HepG2 (cell line): Measurements from ENCODE around the gene CPNE5. TPM values are rescaled to one million over a fixed set of nuclear protein-coding genes. Genes with fewer than 3 reads are reported as not detected.

Source experiments
- CBX1 ChIP-seq: IDR thresholded peaks from one replicate; pipeline ENCODE4 v1.6.1; 2016; ENCODE audit warnings: antibody characterized with exemption, low read depth
- CEBPB ChIP-seq: IDR thresholded peaks from 2 replicates; pipeline ENCODE4 v1.6.1; 2011; ENCODE audit warnings: low read depth, low read length, improper control_type of control experiment, borderline replicate concordance
- HMG20A ChIP-seq: IDR thresholded peaks from 2 replicates; pipeline ENCODE4 v1.6.1; 2016; ENCODE audit warnings: borderline replicate concordance
- HNF4G ChIP-seq, 2 experiments: sonication (generic) in 1 of 2; formaldehyde crosslinking in 1 of 2; IDR thresholded peaks; 2 replicates each; pipeline versions ENCODE4 v1.4.0 to v1.6.1; 2011 to 2020; ENCODE audit warnings: borderline replicate concordance in 2 of 2, low read depth in 2 of 2, mild to moderate bottlenecking in 2 of 2, low read length in 1 of 2, missing genetic modification reagents in 1 of 2, moderate library complexity in 1 of 2
- HNRNPK ChIP-seq: fragments of 200-400 bp; formaldehyde crosslinking; IDR thresholded peaks from 2 replicates; pipeline ENCODE4 v1.6.1; 2018; ENCODE audit warnings: low read length, low read depth, moderate library complexity, mild to moderate bottlenecking; ENCODE audit not compliant: poor library complexity, severe bottlenecking
- KAT7 ChIP-seq: IDR thresholded peaks from 2 replicates; pipeline ENCODE4 v1.6.1; 2018; ENCODE audit warnings: borderline replicate concordance, missing compliant biosample characterization
- KDM5A ChIP-seq: fragments of 200-600 bp; sonication (generic); IDR thresholded peaks from 2 replicates; pipeline ENCODE4 v1.7.0; 2018; ENCODE audit warnings: antibody characterized with exemption, mild to moderate bottlenecking, low read length, borderline replicate concordance
- NCOR1 ChIP-seq: fragments of 200-600 bp; sonication (generic); IDR thresholded peaks from 2 replicates; pipeline ENCODE4 v1.7.0; 2017; ENCODE audit warnings: antibody characterized with exemption, low read length, borderline replicate concordance
- TGIF2 ChIP-seq: IDR thresholded peaks from 2 replicates; pipeline ENCODE4 v1.6.1; 2016; ENCODE audit warnings: control low read depth, missing compliant biosample characterization
- ZBTB21 ChIP-seq: sonication (generic); formaldehyde crosslinking; IDR thresholded peaks from 2 replicates; pipeline ENCODE4 v1.4.0; 2020; ENCODE audit warnings: missing genetic modification reagents
- ZKSCAN8 ChIP-seq: IDR thresholded peaks from 2 replicates; pipeline ENCODE4 v1.6.1; 2016; ENCODE audit warnings: borderline replicate concordance, missing genetic modification reagents, missing compliant biosample characterization
- ZNF20 ChIP-seq: sonication (generic); formaldehyde crosslinking; IDR thresholded peaks from 2 replicates; pipeline ENCODE4 v1.4.0; 2020; ENCODE audit warnings: mild to moderate bottlenecking, moderate library complexity, missing genetic modification reagents
- ZNF251 ChIP-seq: sonication (generic); formaldehyde crosslinking; IDR thresholded peaks from 2 replicates; pipeline ENCODE4 v1.9.0; 2021; ENCODE audit warnings: mild to moderate bottlenecking, missing genetic modification reagents
- ZNF350 ChIP-seq: sonication (generic); formaldehyde crosslinking; IDR thresholded peaks from 2 replicates; pipeline ENCODE4 v1.4.0; 2020; ENCODE audit warnings: mild to moderate bottlenecking, low read depth, missing genetic modification reagents, borderline replicate concordance
- ZNF432 ChIP-seq: sonication (generic); formaldehyde crosslinking; IDR thresholded peaks from 2 replicates; pipeline ENCODE4 v1.5.0; 2020; ENCODE audit warnings: missing genetic modification reagents, mild to moderate bottlenecking, borderline replicate concordance
- ZNF598 ChIP-seq: sonication (generic); formaldehyde crosslinking; IDR thresholded peaks from 2 replicates; pipeline ENCODE4 v1.5.1; 2020; ENCODE audit warnings: mild to moderate bottlenecking, missing genetic modification reagents, borderline replicate concordance
- ZNF678 ChIP-seq: sonication (generic); formaldehyde crosslinking; IDR thresholded peaks from 2 replicates; pipeline ENCODE4 v1.4.0; 2020; ENCODE audit warnings: mild to moderate bottlenecking, missing genetic modification reagents
- ZNF770 ChIP-seq: sonication (generic); formaldehyde crosslinking; IDR thresholded peaks from 2 replicates; pipeline ENCODE4 v1.5.0; 2020; ENCODE audit warnings: mild to moderate bottlenecking, missing genetic modification reagents
- polyA plus RNA-seq, 8 experiments: library from polyadenylated mRNA; depleted of rRNA in 3 of 8; stranded (reverse) in 7 of 8; unstranded in 1 of 8; fragments of >200 nt; fragmentation: Illumina TruSeq in 4 of 8; extraction: Trizol in 4 of 8; gene quantifications; 2 replicates each; pipeline versions ENCODE4 v1.2.1 to v1.2.3, GENCODE V29; 2011 to 2016; ENCODE audit warnings: low read depth in 4 of 8, missing spikeins in 1 of 8, mixed read lengths in 1 of 8; ENCODE audit not compliant: insufficient read depth in 1 of 8
- total RNA-seq, 5 experiments: library from RNA; depleted of rRNA; stranded (reverse); fragments of >200 nt; fragmentation: Illumina TruSeq; extraction: Trizol; gene quantifications; 2 replicates each; pipeline ENCODE4 v1.2.3, GENCODE V29; 2016; ENCODE audit warnings: low read depth in 1 of 5
- TF ChIP-seq, protein P1 (sequence below): sonication (generic); formaldehyde crosslinking; IDR thresholded peaks from 2 replicates; pipeline ENCODE4 v1.8.1; 2023; ENCODE audit warnings: mild to moderate bottlenecking, moderate library complexity, missing genetic modification reagents
- TF ChIP-seq, protein P2 (sequence below): sonication (generic); formaldehyde crosslinking; IDR thresholded peaks from 2 replicates; pipeline ENCODE4 v1.8.1; 2022; ENCODE audit warnings: mild to moderate bottlenecking, missing genetic modification reagents
- TF ChIP-seq, protein P3 (sequence below): sonication (generic); formaldehyde crosslinking; IDR thresholded peaks from 2 replicates; pipeline ENCODE4 v1.5.0; 2020; ENCODE audit warnings: missing genetic modification reagents

Gene CPNE5
- total and polyA plus RNA-seq, 2 of the 13 experiments (the other 11 are each of a cell fraction or from before 2014, with no cell fraction given): 0.16 TPM; not detected in 1

DNA sequence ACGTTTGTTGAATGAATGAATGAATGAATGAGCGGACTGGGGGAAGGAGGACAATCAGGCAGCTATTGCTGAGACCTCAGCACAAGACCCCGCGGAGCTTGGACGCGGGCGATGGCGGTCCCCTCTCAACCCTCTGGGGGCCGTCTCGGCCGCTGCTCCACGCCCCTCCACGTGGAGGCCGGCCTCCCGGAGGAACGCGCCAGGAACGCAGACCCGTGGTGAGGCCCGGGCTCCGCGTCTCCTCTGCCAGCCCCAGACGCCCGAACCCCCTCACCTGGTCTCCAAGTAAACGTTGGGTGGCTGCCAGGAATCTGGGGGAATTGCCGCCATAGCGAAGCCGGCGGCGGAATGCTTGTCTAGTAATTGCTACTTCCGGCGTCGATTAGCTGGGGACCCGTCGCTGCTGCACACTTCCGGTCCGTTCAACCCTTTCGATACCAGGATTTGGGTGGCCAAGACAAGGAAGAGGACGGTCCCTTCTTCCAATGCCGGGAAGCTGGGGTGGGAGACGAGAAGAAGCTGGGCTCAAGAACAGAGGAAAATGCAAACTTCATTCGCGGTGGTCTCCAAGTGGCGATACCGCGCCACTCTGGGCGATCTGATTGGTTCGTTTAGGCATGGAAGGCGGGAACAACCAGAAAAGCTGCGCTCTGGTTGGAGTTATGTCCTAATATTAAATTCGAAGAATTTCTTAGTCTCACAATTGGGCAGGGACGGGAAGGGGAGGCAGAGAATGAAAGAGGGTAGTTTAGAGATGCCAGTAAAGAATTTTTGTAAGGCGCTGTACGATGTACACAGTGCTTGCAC lies 35.4 kb upstream of the CPNE5 start, which contains the start of gene PPIL1 (continued):
- TF ChIP-seq TGIF2 (CRISPR knock-in tag) (peak; percentile 78), ZNF678 (CRISPR knock-in tag) (no peak; the same call in 1 of the 2 replicates), ZNF598 (CRISPR knock-in tag) (peak; percentile 99), CBX1 (peak; percentile 73), HMG20A (CRISPR knock-in tag) (no peak), ZNF251 (CRISPR knock-in tag) (no peak), KDM5A (peak; percentile 98), ZNF770 (CRISPR knock-in tag) (peak; percentile 95), HNRNPK (no peak), ZBTB21 (CRISPR knock-in tag) (no peak), NCOR1 (peak; percentile 52; the same call in 1 of the 2 replicates), ZNF350 (CRISPR knock-in tag) (peak; percentile 98; the same call in 1 of the 2 replicates), CEBPB (no peak), HNF4G (IDR thresholded peaks at IDR 0.05; ENCODE audit: borderline replicate concordance, low read depth, low read length) (peak; percentile 15; the same call in 1 of the 2 replicates), HNF4G (CRISPR knock-in tag; IDR thresholded peaks at IDR 0.05; ENCODE audit: borderline replicate concordance, low read depth) (no peak), KAT7 (peak; percentile 85; the same call in 1 of the 2 replicates), ZKSCAN8 (CRISPR knock-in tag) (peak; percentile 77; the same call in 1 of the 2 replicates), ZNF432 (CRISPR knock-in tag) (no peak), ZNF20 (CRISPR knock-in tag) (no peak)
- TF ChIP-seq, protein P1, sequence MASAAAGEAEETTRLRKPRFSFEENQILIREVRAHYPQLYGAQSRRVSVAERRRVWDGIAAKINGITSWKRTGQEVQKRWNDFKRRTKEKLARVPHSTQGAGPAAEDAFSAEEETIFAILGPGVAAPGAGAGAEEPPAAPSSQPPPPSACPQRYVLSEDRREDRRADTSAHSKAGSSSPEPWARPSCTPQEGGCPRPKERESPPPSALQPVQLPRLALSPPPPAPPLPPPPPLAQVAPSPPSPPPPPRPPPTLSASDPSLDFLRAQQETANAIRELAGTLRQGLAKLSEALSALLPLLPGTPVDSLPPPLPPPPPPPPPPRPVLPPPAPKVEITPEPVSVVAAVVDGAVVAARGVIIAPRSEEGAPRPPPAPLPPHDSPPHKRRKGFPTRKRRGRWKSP (CRISPR knock-in tag): peak; percentile 77
- TF ChIP-seq, protein P2, sequence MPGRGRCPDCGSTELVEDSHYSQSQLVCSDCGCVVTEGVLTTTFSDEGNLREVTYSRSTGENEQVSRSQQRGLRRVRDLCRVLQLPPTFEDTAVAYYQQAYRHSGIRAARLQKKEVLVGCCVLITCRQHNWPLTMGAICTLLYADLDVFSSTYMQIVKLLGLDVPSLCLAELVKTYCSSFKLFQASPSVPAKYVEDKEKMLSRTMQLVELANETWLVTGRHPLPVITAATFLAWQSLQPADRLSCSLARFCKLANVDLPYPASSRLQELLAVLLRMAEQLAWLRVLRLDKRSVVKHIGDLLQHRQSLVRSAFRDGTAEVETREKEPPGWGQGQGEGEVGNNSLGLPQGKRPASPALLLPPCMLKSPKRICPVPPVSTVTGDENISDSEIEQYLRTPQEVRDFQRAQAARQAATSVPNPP (CRISPR knock-in tag): 0 out of 2 replicates have a peak, but pooled peaks have one; percentile 66
- TF ChIP-seq, protein P3, sequence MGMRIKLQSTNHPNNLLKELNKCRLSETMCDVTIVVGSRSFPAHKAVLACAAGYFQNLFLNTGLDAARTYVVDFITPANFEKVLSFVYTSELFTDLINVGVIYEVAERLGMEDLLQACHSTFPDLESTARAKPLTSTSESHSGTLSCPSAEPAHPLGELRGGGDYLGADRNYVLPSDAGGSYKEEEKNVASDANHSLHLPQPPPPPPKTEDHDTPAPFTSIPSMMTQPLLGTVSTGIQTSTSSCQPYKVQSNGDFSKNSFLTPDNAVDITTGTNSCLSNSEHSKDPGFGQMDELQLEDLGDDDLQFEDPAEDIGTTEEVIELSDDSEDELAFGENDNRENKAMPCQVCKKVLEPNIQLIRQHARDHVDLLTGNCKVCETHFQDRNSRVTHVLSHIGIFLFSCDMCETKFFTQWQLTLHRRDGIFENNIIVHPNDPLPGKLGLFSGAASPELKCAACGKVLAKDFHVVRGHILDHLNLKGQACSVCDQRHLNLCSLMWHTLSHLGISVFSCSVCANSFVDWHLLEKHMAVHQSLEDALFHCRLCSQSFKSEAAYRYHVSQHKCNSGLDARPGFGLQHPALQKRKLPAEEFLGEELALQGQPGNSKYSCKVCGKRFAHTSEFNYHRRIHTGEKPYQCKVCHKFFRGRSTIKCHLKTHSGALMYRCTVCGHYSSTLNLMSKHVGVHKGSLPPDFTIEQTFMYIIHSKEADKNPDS (CRISPR knock-in tag): peak; percentile 46; the same call in 1 of the 2 replicates
